Natural killer cell (primary cell): ENCODE measurements around the gene NID1. TPM values are rescaled to one million over a fixed set of nuclear protein-coding genes. Genes with fewer than 3 reads are reported as not detected.
"Not testable (repeated sequence)": the region's sequence is repeated elsewhere in the genome, so short reads cannot be mapped to it uniquely, and the experiment has no call there.

Source experiments
- ATAC-seq, 3 donors: fragments of 150-1000 bp in 2 of 3; fragments of 200-7000 bp in 1 of 3; cut with Tn5 transposase; 1 replicate in 1 of 3; 2 replicates in 2 of 3; pipeline ENCODE4 v1.10.0; 2021; ENCODE audit warnings: mild to moderate bottlenecking in 2 of 3, moderate library complexity in 2 of 3
- DNase-seq, 2 donors: peaks; one replicate each; pipeline versions ENCODE4 v3.0.0 to v3.0.0-alpha.2; 2013 to 2021; ENCODE audit warnings: mixed read lengths in 1 of 2
- H3K27ac ChIP-seq: one replicate; pipeline ENCODE4 v1.5.1; 2013; ENCODE audit warnings: mild to moderate bottlenecking, low read length
- H3K27me3 ChIP-seq: one replicate; pipeline ENCODE4 v1.6.1; 2013; ENCODE audit warnings: low read length; ENCODE audit not compliant: control insufficient read depth, insufficient read depth
- H3K36me3 ChIP-seq: one replicate; pipeline ENCODE4 v1.6.1; 2013; ENCODE audit warnings: low read length; ENCODE audit not compliant: control insufficient read depth, insufficient read depth
- H3K4me1 ChIP-seq: one replicate; pipeline ENCODE4 v1.6.1; 2013; ENCODE audit warnings: low read length; ENCODE audit not compliant: control insufficient read depth, insufficient read depth
- H3K4me3 ChIP-seq: one replicate; pipeline ENCODE4 v1.5.1; 2013; ENCODE audit warnings: low read length
- H3K9me3 ChIP-seq: one replicate; pipeline ENCODE4 v1.6.1; 2013; ENCODE audit warnings: low read length; ENCODE audit not compliant: control insufficient read depth, insufficient read depth
- H3K27ac Mint-ChIP-seq, 2 donors: one replicate each; pipeline ENCODE4 v1.8.0; 2022; ENCODE audit warnings: mild to moderate bottlenecking in 2 of 2, mixed read lengths in 2 of 2, moderate library complexity in 1 of 2
- H3K27me3 Mint-ChIP-seq, 2 donors: one replicate each; pipeline ENCODE4 v1.8.0; 2022; ENCODE audit warnings: low read depth in 2 of 2, mixed read lengths in 2 of 2
- H3K36me3 Mint-ChIP-seq: one replicate; pipeline ENCODE4 v1.8.0; 2022; ENCODE audit warnings: mixed read lengths
- H3K4me1 Mint-ChIP-seq, 2 donors: one replicate each; pipeline ENCODE4 v1.8.0; 2022; ENCODE audit warnings: mixed read lengths in 2 of 2
- H3K4me3 Mint-ChIP-seq: one replicate; pipeline ENCODE4 v1.8.0; 2022; ENCODE audit warnings: mild to moderate bottlenecking, moderate library complexity, mixed read lengths
- H3K9me3 Mint-ChIP-seq, 2 donors: one replicate each; pipeline ENCODE4 v1.8.0; 2022; ENCODE audit warnings: mixed read lengths in 2 of 2
- WGBS: methylation state at CpG from one replicate; pipeline ENCODE4 v1.1.7; 2013; ENCODE audit warnings: missing lambda C conversion rate; ENCODE audit not compliant: insufficient coverage; 5-methylcytosine and 5-hydroxymethylcytosine counted together
- intact Hi-C: fragments of 100-400 bp; cut with micrococcal nuclease; formaldehyde crosslinking; loops from one replicate; pipeline ENCODE4 v1.14.2; 2022
- total RNA-seq, 4 donors: library from RNA; stranded (reverse); fragments of 120-200 nt in 1 of 4; gene quantifications; one replicate each; pipeline versions ENCODE4 v1.2.3 to v1.2.4, GENCODE V29; 2013 to 2022
- TF ChIP-seq, protein P1 (sequence below): fragments of 200-600 bp; IDR thresholded peaks from one replicate; pipeline ENCODE4 v1.8.0; 2022; ENCODE audit warnings: antibody characterized with exemption

Gene NID1
- total RNA-seq, 3 donors from 2014 or later (not counting 1 experiment from before 2014, with no cell fraction given): 0.32 to 0.92 (median 0.85) TPM

DNA sequence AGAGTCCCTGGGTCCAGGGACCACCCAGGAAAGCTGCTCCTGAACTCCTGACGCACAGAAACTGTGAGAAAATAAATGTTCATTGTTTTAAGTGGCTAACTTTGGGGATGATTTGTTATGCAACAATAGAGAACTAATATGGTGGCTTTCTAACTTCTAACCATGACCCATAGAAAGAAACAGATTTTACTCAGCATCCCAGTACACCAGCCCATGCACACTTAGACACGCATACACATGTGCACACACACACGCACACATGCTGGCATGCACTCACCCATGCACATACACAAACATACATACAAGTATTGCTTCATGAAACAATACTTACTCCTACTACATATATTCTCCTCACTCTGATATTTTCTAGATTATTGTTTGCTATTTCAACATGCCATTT lies 57.1 kb downstream of the NID1 start:
- Mint-ChIP-seq H3K9me3 (no peaks in the 10 kb centered on the region), H3K4me3 (no peak overlapping the region), H3K27me3 (peaks cover 7 to 13% of the 10 kb centered on the region in 2 donors), H3K27ac (no peak overlapping the region), H3K4me1 (peaks cover 0 to 5% of the 10 kb centered on the region in 2 donors), H3K36me3 (no peaks in the 10 kb centered on the region)
- TF ChIP-seq, protein P1, sequence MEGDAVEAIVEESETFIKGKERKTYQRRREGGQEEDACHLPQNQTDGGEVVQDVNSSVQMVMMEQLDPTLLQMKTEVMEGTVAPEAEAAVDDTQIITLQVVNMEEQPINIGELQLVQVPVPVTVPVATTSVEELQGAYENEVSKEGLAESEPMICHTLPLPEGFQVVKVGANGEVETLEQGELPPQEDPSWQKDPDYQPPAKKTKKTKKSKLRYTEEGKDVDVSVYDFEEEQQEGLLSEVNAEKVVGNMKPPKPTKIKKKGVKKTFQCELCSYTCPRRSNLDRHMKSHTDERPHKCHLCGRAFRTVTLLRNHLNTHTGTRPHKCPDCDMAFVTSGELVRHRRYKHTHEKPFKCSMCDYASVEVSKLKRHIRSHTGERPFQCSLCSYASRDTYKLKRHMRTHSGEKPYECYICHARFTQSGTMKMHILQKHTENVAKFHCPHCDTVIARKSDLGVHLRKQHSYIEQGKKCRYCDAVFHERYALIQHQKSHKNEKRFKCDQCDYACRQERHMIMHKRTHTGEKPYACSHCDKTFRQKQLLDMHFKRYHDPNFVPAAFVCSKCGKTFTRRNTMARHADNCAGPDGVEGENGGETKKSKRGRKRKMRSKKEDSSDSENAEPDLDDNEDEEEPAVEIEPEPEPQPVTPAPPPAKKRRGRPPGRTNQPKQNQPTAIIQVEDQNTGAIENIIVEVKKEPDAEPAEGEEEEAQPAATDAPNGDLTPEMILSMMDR: no peak
- Histone ChIP-seq H3K4me1 (no peaks in the 10 kb centered on the region), H3K36me3 (no peaks in the 10 kb centered on the region), H3K27ac (no peak overlapping the region), H3K27me3 (no peaks in the 10 kb centered on the region), H3K9me3 (no peaks in the 10 kb centered on the region), H3K4me3 (no peak overlapping the region)
- ATAC-seq: no peak
- intact Hi-C loops: no loop called here
- 98% methylated on average over 3 of the region's 3 CpGs for WGBS
- no peak for DNase-seq

DNA sequence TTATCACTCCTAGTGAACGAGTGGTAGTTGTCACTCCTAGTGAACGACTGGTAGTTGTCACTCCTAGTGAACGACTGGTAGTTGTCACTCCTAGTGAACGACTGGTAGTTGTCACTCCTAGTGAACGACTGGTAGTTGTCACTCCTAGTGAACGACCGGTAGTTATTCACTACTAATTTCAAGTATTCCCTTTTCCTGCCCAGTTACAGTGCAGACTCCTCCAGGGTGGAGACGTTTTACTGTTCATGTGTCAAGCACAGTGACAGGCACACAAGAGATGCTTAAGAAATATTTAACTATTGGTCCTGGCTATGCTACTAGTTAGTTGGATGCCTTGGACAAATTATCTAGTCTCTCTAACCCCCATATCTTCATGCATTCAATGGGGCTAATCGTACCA lies 61.8 kb downstream of the NID1 start:
- ATAC-seq, H3K9me3 ChIP-seq, H3K9me3 Mint-ChIP-seq, H3K4me3 ChIP-seq, H3K36me3 ChIP-seq, DNase-seq, H3K4me3 Mint-ChIP-seq, H3K27me3 ChIP-seq, H3K27ac ChIP-seq, intact Hi-C loops, H3K27me3 Mint-ChIP-seq, H3K36me3 Mint-ChIP-seq, H3K27ac Mint-ChIP-seq: not testable (repeated sequence)
- 82% methylated on average over 8 of the region's 9 CpGs for WGBS
- H3K4me1 ChIP-seq: peaks cover 20% of the 10 kb centered on the region
- peaks cover 19 to 25% of the 10 kb centered on the region in 2 donors for H3K4me1 Mint-ChIP-seq

DNA sequence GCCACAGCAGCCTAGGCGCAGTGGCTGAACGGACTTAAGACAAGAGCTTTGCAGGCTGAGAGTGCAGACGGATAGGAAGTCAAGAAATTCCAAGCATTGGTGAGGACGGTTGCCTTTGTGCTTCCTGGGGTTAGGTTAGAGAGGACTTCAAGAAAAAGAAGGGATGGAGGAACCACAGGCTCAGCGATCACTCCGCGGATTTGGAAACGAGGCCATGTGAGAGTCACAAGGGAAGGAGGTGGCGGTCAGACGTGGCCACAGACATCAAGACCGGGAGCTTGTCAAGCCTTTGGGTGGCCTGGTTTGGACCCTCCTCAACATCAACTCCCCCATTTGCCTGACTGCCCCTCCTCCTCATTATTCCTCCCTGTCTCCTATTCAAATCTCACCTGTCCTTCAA lies 62.3 kb downstream of the NID1 start:
- Mint-ChIP-seq H3K27ac (no peak overlapping the region), H3K4me1 (peaks cover 19 to 25% of the 10 kb centered on the region in 2 donors), H3K36me3 (no peaks in the 10 kb centered on the region), H3K9me3 (no peaks in the 10 kb centered on the region), H3K4me3 (no peak overlapping the region), H3K27me3 (peaks cover 2% of the 10 kb centered on the region in 2 donors)
- no peak for ATAC-seq
- H3K4me3 ChIP-seq: no peak overlapping the region
- H3K27me3 ChIP-seq: no peaks in the 10 kb centered on the region
- DNase-seq: no peak
- no peaks in the 10 kb centered on the region for H3K36me3 ChIP-seq
- intact Hi-C loops: no loop called here
- H3K9me3 ChIP-seq: no peaks in the 10 kb centered on the region
- TF ChIP-seq, protein P1: no peak
- H3K4me1 ChIP-seq: peaks cover 22% of the 10 kb centered on the region
- 94% methylated on average over 11 of the region's 11 CpGs for WGBS
- H3K27ac ChIP-seq: no peak overlapping the region

DNA sequence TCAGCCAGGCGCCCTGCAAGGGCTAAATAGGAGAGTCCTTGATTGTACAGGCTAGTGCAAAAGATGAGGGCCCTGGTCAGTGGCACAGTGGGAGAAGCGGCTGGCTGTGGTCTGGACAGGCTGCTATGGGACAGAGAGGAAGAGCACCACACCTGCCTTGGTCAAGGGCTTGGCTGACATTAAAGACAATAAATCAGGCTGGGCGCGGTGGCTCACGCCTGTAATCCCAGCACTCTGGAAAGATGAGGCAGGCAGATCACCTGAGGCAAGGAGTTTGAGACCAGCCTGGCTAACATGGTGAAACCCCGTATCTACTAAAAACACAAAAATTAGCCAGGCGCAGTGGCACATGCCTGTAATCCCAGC lies 62.9 kb downstream of the NID1 start:
- H3K27ac Mint-ChIP-seq: no peak overlapping the region
- peaks cover 22% of the 10 kb centered on the region for H3K4me1 ChIP-seq
- H3K4me3 Mint-ChIP-seq: no peak overlapping the region
- no peak overlapping the region for H3K4me3 ChIP-seq
- WGBS: 95% methylated on average over 7 of the region's 7 CpGs
- no peaks in the 10 kb centered on the region for H3K9me3 Mint-ChIP-seq
- H3K4me1 Mint-ChIP-seq: peaks cover 19 to 25% of the 10 kb centered on the region in 2 donors
- H3K27me3 Mint-ChIP-seq: peaks cover 0 to 2% of the 10 kb centered on the region in 2 donors
- ATAC-seq (no peak), DNase-seq (no peak)
- H3K36me3 Mint-ChIP-seq: no peaks in the 10 kb centered on the region
- intact Hi-C loops: no loop called here
- H3K27ac ChIP-seq: no peak overlapping the region
- no peaks in the 10 kb centered on the region for H3K27me3 ChIP-seq
- no peaks in the 10 kb centered on the region for H3K36me3 ChIP-seq
- TF ChIP-seq, protein P1: no peak
- H3K9me3 ChIP-seq: no peaks in the 10 kb centered on the region
